ENCODE results near the gene HDAC7.
"Not testable (repeated sequence)": the region's sequence is repeated elsewhere in the genome, so short reads cannot be mapped to it uniquely, and the experiment has no call there.

HDAC7 gene

DNA sequence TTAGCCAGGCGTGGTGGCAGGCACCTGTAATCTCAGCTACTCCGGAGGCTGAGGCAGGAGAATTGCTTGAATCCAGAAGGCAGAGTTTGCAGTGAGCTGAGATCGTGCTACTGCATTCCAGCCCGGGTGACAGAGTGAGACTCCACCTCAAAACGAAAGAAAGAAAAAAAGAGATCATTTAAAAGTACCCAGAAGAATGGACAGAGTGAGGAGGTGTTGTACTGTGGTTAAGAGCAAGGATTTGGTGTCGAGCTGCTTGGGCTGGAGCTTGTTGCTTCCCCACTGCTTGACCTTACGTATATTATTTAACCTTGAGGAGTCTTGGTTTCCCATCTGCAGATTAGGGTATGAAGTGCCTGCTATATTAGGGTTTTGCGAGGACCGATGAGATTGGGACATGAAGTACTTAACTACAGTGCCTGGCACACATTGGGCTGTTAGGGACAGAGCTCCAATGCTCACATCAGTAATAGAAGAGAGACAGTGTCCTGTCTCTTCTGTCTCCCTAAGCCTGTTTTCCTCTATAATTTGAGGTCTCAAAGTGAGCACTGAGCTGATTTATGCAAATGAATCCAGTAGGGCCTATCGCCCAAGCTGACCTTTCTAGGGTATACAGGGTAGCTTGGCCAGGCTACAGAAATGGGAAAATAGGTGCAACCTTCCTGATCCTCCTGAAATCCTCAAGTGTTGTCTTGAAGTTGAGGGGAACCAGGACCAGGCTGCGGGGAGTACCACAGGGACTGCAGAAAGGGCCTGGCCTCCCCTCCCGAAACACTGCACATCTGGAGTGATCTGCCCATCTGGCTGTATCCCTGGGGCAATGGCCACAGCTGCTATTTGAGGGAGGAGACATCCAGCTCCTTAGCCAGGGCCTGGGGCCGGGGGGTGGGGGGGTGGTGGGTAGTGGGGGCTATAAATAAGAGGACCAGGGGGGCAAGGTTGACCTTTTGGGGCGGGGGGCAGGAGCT is 8.6 kb upstream of the HDAC7 start:
- no peak for DNase-seq

DNA sequence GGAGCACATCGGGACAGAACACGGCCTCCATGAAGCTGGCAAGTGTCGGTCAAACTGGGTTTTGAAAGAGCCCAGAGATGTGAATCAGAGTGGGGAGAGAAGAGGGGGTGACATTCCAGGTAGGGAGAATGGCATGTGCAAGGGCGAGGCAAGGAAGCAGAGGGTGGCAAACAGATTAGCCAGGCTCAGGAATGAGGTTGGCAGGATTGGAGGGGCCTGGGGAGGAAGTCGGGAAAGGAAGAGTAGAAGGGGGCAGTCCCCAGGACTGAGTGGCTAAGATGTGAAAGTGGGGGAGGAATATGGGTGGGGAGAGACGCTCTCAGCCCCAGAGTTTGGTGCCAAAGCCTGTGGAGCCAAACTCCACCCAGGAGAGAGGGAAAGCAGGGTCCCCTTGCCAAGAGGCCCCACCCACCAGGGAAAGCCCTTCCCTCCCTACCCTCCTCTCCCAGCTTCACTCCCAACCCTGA is 5.5 kb upstream of the HDAC7 start:
- no peak for DNase-seq

- no peak for DNase-seq
Measured at GRCh38 chr12:47824635-47825034, 4.9 kb upstream of the HDAC7 start.

- DNase-seq: no peak
Measured at GRCh38 chr12:47824198-47824597, 4.5 kb upstream of the HDAC7 start.

GRCh38 chr12:47823422-47824086 is 3.9 kb upstream of the HDAC7 start:
- no peak for DNase-seq

DNA sequence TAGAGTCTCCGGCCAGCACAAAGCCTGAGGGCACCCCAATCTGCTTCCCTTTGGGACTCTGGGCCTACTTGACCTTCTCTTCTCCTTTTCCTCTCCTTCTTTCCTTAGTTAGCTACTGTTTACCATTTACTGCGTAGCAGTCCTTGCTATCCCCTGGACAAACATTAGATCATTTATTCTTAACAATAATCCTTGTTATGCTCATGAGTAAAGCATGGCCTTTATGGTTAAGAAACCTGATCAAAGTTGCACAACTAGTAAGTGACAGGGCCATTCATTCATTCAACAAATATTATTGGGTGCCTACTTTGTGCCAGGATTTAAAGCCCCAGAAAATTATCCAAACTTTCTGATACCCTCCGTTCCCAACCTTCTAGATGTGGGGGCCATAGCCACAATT is 3.2 kb upstream of the HDAC7 start:
- no peak for DNase-seq

- no peak for DNase-seq
Measured at GRCh38 chr12:47822401-47822800, 2.7 kb upstream of the HDAC7 start.

DNA sequence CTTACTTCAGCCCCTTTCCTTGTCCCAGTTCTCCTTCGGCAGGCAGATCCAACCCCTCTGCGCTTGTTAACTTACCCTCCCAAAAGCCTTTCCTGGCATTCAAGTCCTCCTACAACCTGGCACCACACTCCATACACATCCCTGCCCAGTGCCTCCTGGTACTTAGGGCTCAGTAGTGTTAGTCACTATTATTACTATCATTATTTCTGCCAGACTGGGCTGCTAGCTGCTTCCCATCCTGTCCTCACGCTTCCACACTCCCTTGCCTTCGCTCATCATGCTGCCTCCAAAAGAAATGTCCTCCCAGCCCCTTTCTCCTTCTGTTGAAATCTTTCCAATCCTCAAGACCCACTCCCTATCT is 1.6 kb upstream of the HDAC7 start:
- DNase-seq: no peak

- DNase-seq: no peak
Measured at GRCh38 chr12:47820631-47821345, 1.1 kb upstream of the HDAC7 start.

- no peak for DNase-seq
Measured at GRCh38 chr12:47819138-47819895, 386 bp downstream of the HDAC7 start.

GRCh38 chr12:47818467-47819137 is 1.1 kb downstream of the HDAC7 start:
- no peak for DNase-seq

- no peak for DNase-seq
Measured at GRCh38 chr12:47818007-47818376, 1.7 kb downstream of the HDAC7 start.

DNA sequence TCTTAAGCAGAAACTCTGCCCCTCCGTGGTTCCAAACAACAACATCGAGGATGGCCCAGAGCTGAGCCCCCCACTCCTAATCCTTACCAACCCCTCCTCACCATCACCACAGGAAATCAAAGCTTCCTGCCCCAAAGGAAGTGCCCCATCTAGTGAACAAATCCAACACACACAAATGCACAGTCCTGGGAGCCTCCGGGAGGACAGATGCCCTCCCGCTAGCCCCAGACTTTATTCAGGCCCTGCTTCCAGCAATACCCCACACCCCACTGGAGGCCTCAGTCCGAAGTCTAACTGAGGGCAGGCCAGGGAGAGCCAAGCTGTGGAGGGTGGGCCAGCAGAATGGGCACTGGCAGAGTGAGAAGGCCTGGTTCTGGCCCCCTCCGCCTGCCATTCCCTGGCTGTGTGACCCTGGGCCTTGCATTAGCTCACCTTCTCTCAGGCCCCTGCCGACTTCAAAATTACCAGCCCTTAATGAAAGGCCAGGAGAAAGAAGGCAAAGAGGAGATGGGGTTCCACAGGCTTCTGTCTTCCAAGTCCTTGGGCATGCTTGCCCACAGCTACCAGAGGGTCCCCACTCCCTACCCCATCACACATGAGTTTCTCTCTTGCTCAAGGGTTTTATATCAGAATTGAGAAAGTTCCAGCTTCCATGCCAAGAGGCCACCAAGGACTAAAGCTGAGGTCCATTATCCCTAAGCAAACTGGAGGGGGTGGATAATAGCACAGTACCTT is 2.3 kb downstream of the HDAC7 start:
- DNase-seq: no peak

- no peak for DNase-seq
Measured at GRCh38 chr12:47816403-47817271, 3.1 kb downstream of the HDAC7 start.

GRCh38 chr12:47815447-47815846 is 4.3 kb downstream of the HDAC7 start:
- not testable (repeated sequence) for DNase-seq

DNA sequence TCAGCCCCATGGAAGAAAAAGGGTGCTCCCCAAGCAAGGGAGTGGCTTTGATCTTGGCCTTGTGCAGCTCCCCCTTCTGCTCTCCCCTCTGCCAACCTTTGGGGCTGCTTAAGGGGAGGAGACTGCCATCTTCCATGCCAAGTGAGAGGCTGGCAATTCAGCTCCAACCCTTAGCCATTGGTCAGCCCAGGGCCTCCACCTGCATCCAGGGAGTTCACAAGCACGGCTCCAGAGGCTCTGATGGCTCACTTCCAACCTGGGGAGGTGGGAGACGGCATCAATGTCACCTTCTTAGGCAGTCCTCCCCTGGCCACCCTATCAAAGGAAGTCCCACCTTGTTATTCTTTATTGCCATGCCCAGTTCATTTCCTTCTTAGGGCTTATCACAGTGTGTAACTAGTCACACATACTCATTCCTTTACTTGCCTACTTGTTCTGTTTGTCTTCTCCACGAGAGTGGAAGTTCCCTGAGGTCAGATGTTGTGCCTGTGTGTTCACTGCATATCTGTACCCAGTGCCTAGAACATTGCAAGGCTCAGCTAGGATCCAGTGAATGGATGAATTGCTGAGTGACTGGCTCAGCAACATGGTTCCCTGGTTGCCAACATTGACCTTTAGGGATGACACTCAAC is 5.0 kb downstream of the HDAC7 start:
- no peak for DNase-seq

DNA sequence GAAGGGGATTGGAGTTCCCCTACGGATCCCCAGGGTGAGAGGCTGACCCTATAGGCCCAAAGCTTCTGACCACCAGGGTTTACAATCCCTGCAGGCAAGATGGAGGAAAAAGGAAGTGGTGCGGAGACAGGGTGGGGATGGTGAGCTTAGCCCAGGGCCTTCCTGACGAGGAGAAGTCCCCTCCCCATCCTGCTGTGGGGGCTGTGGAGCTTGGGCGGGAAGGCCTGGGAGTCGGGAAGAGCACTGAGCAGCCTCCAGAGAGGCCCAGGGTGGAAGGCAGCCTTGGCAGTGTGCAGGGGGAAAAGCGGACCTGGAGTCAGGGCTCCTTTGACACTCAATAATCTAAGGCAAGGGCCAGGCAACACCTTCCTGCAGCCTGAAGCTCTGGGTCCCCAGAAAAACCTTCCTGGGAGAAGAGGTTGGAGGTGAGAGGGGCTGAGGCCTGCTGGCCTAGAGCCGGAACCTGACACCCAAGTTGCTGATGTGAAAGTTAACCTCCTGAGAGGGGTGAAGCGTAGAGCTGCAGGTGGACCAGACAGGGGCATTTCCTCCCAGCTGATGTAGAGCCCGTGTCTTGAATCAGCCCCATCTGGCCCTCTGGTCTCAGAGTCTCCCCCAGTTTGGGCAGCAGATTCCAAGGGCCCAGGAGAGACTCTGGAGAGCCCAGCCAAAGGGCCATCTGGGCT is 6.0 kb downstream of the HDAC7 start:
- DNase-seq: no peak

DNA sequence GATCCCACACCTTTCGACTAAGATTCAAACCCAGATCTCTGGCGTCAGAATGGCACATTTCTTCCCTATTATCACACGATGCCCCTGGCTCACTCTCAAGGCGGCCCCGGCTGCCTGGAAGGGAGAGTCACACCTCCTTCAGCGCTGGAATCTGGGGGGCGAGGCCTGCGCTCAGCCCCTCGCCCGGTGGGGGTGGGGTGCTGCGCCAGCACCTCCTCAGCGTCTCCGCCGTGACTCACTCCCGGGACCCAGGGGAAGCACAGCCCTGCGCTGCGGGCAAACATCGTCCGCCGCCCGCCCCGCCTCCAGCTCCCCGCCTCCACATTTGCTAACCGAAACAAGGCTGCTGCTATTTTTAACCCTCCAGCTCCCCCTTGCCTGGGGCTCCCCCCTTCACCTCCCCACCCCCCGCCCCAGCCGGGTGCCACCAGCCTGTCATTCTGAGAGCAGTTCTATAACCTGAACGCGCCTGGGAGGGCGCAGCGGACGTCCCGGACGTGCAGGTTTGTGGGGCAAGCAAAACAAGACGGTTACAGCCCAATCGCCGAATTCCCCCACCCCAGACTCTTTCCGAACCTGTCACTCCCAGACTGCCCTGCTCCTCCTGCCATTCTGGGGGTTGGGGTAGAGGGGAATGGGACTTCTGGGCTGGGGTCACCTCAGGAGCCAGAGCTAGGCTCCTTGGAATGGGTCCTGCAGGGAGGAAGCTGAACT is 6.7 kb downstream of the HDAC7 start:
- no peak for DNase-seq

All from NCI-H1694 (cell line).